Hepatocyte (in vitro differentiated cells): Measurements from ENCODE around the gene B3GNT9. TPM values are rescaled to one million over a fixed set of nuclear protein-coding genes. Genes with fewer than 3 reads are reported as not detected.

ENCODE experiments used
- DNase-seq: peaks from one replicate; pipeline ENCODE4 v3.0.0-alpha.2; 2016; ENCODE audit warnings: low spot score
- H2AFZ ChIP-seq: fragments of 200-600 bp; sonication (generic); 2 replicates; pipeline ENCODE4 v1.6.0; 2016; ENCODE audit warnings: antibody characterized with exemption, mild to moderate bottlenecking
- H3K27ac ChIP-seq: fragments of 200-600 bp; sonication (generic); 2 replicates; pipeline ENCODE4 v1.5.1; 2016; ENCODE audit warnings: mild to moderate bottlenecking
- H3K27me3 ChIP-seq: fragments of 200-600 bp; sonication (generic); 2 replicates; pipeline ENCODE4 v1.6.1; 2016
- H3K36me3 ChIP-seq: fragments of 200-600 bp; sonication (generic); replicated peaks from 2 replicates; pipeline ENCODE4 v1.5.1; 2016; ENCODE audit warnings: low read depth; ENCODE audit not compliant: insufficient read depth
- H3K4me1 ChIP-seq: fragments of 200-600 bp; sonication (generic); 2 replicates; pipeline ENCODE4 v1.5.1; 2016; ENCODE audit warnings: mild to moderate bottlenecking, moderate library complexity; ENCODE audit not compliant: insufficient read depth
- H3K4me2 ChIP-seq: fragments of 200-600 bp; sonication (generic); 2 replicates; pipeline ENCODE4 v1.6.0; 2016
- H3K4me3 ChIP-seq: fragments of 200-600 bp; sonication (generic); 2 replicates; pipeline ENCODE4 v1.5.1; 2016; ENCODE audit warnings: mild to moderate bottlenecking
- H3K79me2 ChIP-seq: fragments of 200-600 bp; sonication (generic); 2 replicates; pipeline ENCODE4 v1.6.0; 2017; ENCODE audit warnings: mild to moderate bottlenecking
- H3K9me2 ChIP-seq: fragments of 200-600 bp; sonication (generic); replicated peaks from 2 replicates; pipeline ENCODE4 v1.6.0; 2017; ENCODE audit warnings: mild to moderate bottlenecking; ENCODE audit not compliant: insufficient read depth
- H3K9me3 ChIP-seq: fragments of 200-600 bp; sonication (generic); 2 replicates; pipeline ENCODE4 v1.5.1; 2016; ENCODE audit warnings: low read depth, mild to moderate bottlenecking
- H4K20me1 ChIP-seq: fragments of 200-600 bp; sonication (generic); 2 replicates; pipeline ENCODE4 v1.6.0; 2016; ENCODE audit warnings: mild to moderate bottlenecking; ENCODE audit not compliant: insufficient read depth, poor library complexity, severe bottlenecking
- EZH2 ChIP-seq: fragments of 200-600 bp; sonication (generic); IDR thresholded peaks from 2 replicates; pipeline ENCODE4 v1.6.1; 2016; ENCODE audit warnings: antibody characterized with exemption, mild to moderate bottlenecking, borderline replicate concordance
- EZH2phosphoT487 ChIP-seq: fragments of 200-600 bp; sonication (generic); IDR thresholded peaks from one replicate; pipeline ENCODE4 v1.6.1; 2018; ENCODE audit warnings: antibody characterized with exemption, mild to moderate bottlenecking, low read depth, moderate library complexity; ENCODE audit not compliant: unreplicated experiment, severe bottlenecking
- whole genome bisulfite sequencing: methylation state at CpG from one replicate; pipeline ENCODE4 v1.1.6; 2016; ENCODE audit warnings: low lambda C conversion rate; ENCODE audit errors: missing lambda C conversion rate; 5-methylcytosine and 5-hydroxymethylcytosine counted together
- polyA plus RNA-seq: library from polyadenylated mRNA; unstranded; fragments of >200 nt; fragmentation: Nextera tagmentation; extraction: Ambion mirVana; gene quantifications from 2 replicates; pipeline ENCODE4 v1.2.1, GENCODE V29; 2016
- total RNA-seq: library from RNA; depleted of rRNA; stranded (reverse); fragments of >200 nt; gene quantifications from 2 replicates; pipeline ENCODE4 v1.2.3, GENCODE V29; 2014
- TF ChIP-seq, protein P1 (sequence below): fragments of 200-600 bp; sonication (generic); IDR thresholded peaks from 2 replicates; pipeline ENCODE4 v1.5.1; 2016; ENCODE audit warnings: antibody characterized with exemption, mild to moderate bottlenecking; ENCODE audit not compliant: poor library complexity

Gene B3GNT9
- total and polyA plus RNA-seq, 2 experiments from 2014 or later: 34.5 to 44.2 TPM

DNA sequence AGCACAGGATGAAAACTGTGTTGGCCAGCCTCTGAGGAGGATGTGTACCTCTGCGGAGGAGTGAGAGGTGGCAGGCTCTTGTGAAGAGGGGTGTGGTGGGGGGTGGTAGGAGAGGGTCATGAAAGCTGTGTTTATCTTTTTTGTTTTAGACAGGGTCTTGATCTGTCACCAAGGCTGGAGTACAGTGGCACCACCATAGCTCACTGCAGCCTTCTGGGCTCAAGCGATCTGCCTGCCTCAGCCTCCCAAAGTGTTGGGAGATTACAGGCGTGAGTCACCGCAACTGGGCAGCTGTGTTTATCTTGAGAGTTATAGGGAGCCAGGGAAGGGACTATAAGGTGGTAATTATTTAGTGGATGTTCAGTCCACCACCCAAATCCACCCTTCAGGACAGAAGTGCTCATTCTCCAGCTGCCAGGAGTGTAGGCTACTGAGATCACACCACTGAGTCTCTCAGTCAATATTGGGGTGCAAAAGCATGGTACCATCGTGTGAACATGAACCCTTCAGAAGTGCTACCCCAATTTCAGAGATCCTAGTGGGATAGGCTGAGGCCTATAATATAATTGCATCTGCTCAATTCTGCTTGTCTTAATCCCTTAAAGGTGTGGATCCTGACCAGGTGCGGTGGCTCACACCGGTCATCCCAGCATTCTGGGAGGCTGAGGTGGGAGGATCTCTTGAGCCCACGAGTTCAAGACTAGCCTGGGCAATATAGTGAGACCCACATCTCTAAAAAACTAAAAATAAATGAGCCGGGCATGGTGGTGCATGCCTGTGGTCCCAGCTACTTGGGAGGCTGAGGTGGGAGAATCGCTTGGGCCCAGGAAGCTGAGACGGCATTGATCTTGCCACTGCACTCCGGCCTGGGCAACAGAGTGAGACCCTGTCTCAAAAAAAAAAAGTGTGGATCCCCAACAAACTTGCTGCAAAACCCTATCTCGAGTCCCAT lies 39.9 kb upstream of the B3GNT9 start:
- TF ChIP-seq, protein P1, sequence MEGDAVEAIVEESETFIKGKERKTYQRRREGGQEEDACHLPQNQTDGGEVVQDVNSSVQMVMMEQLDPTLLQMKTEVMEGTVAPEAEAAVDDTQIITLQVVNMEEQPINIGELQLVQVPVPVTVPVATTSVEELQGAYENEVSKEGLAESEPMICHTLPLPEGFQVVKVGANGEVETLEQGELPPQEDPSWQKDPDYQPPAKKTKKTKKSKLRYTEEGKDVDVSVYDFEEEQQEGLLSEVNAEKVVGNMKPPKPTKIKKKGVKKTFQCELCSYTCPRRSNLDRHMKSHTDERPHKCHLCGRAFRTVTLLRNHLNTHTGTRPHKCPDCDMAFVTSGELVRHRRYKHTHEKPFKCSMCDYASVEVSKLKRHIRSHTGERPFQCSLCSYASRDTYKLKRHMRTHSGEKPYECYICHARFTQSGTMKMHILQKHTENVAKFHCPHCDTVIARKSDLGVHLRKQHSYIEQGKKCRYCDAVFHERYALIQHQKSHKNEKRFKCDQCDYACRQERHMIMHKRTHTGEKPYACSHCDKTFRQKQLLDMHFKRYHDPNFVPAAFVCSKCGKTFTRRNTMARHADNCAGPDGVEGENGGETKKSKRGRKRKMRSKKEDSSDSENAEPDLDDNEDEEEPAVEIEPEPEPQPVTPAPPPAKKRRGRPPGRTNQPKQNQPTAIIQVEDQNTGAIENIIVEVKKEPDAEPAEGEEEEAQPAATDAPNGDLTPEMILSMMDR: no peak
- TF ChIP-seq EZH2: no peak
- TF ChIP-seq EZH2phosphoT487: no peak
- DNase-seq: no peak
- Histone ChIP-seq H3K79me2 (peaks cover 22% of the 10 kb centered on the region), H3K36me3 (no peaks in the 10 kb centered on the region), H3K9me2 (no peaks in the 10 kb centered on the region), H3K27ac (no peak overlapping the region), H3K27me3 (no peaks in the 10 kb centered on the region), H2AFZ (no peak overlapping the region), H3K4me1 (peaks cover 10% of the 10 kb centered on the region), H3K9me3 (no peaks in the 10 kb centered on the region), H3K4me2 (no peak overlapping the region), H3K4me3 (no peak overlapping the region), H4K20me1 (no peaks in the 10 kb centered on the region)
- WGBS: 81% methylated on average over 13 of the region's 13 CpGs

DNA sequence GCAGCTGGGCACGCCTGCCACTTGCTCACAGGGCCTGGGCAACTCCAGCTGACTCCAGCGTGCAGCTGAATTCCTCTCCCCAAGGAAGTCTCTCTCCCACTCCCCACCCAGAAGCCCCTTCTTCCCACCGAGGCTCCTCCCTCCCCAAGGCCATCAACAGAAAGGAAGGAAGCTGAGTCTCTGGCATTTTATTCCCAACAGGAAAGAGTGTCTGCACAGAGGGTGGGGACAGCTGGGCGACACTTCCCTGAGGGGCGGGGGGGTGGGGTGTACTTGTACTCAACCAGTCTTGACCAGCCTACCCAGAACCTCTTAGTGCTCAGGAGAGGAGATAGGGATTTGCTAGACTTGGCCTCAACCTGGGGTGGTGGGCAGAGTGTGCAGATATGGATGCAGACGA lies 39.2 kb upstream of the B3GNT9 start, which contains the start of gene EXOC3L1:
EXOC3L1 (minus strand) TSS at position 96 of the 400 bp plus-strand sequence. CDS start 460 bp downstream, outside the sequence.
- WGBS: 55% methylated on average over 6 of the region's 6 CpGs
- H3K27ac ChIP-seq: no peak within 1 kb of the TSS
- H3K4me2 ChIP-seq: no peak within 1 kb of the TSS

DNA sequence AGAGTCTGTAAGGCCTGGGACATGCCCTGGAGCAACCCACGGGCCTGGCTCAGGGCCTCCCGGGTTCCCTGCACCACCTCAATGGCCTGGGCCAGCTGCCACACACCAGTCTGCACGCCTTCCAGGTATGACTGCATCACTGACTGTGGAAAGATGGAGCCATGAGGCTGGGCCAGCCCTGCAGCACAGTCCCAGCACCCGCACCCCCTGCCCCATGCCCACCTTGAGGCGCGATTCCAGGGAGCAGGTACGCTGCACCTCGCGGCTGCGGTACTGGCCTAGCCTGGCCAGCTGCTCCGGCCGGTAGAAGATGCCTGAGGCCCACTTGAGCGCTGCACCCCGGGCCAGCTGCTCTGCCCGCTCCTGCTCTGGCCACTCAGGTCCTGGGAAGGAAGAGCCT lies 38.0 kb upstream of the B3GNT9 start:
- Histone ChIP-seq H3K4me1 (peaks cover 17% of the 10 kb centered on the region), H3K4me2 (no peak overlapping the region), H3K79me2 (peaks cover 17% of the 10 kb centered on the region), H3K4me3 (no peak overlapping the region), H4K20me1 (no peaks in the 10 kb centered on the region), H3K36me3 (no peaks in the 10 kb centered on the region), H3K9me3 (no peaks in the 10 kb centered on the region), H3K27ac (no peak overlapping the region), H3K27me3 (no peaks in the 10 kb centered on the region), H3K9me2 (no peaks in the 10 kb centered on the region), H2AFZ (no peak overlapping the region)
- TF ChIP-seq EZH2 (no peak), EZH2phosphoT487 (no peak)
- TF ChIP-seq, protein P1: no peak
- no peak for DNase-seq
- WGBS: 89% methylated on average over 15 of the region's 15 CpGs

More for the DNA sequence above, 39.2 kb upstream of the B3GNT9 start, which contains the start of gene EXOC3L1:
- Histone ChIP-seq H3K4me1 (peaks cover 12% of the 10 kb centered on the region), H3K36me3 (no peaks in the 10 kb centered on the region), H3K79me2 (peaks cover 22% of the 10 kb centered on the region), H3K9me2 (no peaks in the 10 kb centered on the region), H3K27me3 (no peaks in the 10 kb centered on the region), H3K4me3 (no peak within 1 kb of the TSS), H4K20me1 (no peaks in the 10 kb centered on the region), H2AFZ (no peak within 1 kb of the TSS), H3K9me3 (no peaks in the 10 kb centered on the region)
- TF ChIP-seq EZH2: no peak
- no peak for TF ChIP-seq EZH2phosphoT487
- TF ChIP-seq, protein P1: no peak
- DNase-seq: no peak
